DMS 273 treated with DMSO at 0.1 percent for 48 hours (cell line): ENCODE data around the gene AQP5.

Experiments used
- DNase-seq: peaks from one replicate; lab custom pipeline; 2025; lab: John Stamatoyannopoulos, UW

Gene AQP5

DNA sequence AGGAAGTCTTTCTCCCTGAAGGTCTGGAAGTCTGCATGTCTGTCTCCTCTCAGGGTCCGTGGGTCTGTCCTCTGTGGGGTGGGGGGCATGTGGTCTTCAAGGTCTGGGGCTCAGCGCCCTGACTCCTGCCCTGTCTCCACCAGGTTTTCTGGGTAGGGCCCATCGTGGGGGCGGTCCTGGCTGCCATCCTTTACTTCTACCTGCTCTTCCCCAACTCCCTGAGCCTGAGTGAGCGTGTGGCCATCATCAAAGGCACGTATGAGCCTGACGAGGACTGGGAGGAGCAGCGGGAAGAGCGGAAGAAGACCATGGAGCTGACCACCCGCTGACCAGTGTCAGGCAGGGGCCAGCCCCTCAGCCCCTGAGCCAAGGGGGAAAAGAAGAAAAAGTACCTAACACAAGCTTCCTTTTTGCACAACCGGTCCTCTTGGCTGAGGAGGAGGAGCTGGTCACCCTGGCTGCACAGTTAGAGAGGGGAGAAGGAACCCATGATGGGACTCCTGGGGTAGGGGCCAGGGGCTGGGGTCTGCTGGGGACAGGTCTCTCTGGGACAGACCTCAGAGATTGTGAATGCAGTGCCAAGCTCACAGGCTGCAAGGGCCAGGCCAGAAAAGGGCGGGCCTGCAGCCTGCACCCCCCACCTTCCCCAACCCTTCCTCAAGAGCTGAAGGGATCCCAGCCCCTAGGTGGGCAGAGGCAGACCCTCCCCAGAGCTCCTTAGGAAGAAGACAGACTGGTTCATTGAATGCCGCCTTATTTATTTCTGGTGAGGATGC is 3.4 kb downstream of the AQP5 start:
- no peak for DNase-seq

DNA sequence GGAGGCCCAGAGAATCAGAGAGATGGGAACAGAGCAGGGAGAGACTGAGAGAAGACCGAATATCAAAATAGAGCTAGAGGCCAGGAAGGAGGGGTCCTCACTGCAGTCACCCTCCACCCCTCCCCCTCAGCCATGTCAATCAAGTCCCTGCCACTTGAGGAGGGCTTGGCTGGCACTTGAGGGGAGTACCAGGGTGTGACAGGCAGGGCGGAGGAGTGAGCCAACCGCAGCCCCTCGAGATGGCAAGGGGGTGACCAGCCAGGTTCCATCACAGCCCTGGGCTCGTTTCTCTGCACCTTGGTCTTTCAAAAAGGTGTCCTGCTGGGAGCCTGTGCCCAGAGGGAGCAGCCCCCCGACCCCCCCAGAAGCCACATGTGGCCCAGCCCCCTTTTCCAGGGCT is 4.2 kb downstream of the AQP5 start:
- no peak for DNase-seq

DNA sequence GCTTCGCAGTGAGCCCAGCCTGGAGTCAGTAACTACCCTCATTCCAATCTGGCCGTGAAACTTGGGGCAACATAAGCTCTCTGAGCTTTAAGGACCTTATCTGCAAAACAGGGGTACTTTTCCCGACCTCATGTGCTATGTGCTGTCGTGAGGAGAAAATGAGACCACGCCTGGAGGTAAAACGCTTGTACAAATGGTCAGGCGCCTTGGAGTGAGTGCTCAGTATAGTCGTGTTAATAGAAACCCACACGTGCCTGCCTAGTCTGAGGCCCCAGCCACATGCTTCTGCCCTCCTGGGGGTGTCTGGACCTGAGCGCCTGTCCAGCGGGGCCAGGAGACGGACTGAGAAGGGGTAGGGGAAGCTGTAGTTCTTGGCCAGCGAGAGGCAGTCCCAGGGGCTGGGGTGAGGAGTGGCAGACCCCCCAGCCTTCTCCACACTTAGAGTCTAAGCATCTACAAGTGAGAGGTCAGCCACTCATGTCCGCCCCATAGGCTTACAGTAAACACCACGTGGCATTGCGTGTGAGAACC is 4.9 kb downstream of the AQP5 start:
- no peak for DNase-seq

DNA sequence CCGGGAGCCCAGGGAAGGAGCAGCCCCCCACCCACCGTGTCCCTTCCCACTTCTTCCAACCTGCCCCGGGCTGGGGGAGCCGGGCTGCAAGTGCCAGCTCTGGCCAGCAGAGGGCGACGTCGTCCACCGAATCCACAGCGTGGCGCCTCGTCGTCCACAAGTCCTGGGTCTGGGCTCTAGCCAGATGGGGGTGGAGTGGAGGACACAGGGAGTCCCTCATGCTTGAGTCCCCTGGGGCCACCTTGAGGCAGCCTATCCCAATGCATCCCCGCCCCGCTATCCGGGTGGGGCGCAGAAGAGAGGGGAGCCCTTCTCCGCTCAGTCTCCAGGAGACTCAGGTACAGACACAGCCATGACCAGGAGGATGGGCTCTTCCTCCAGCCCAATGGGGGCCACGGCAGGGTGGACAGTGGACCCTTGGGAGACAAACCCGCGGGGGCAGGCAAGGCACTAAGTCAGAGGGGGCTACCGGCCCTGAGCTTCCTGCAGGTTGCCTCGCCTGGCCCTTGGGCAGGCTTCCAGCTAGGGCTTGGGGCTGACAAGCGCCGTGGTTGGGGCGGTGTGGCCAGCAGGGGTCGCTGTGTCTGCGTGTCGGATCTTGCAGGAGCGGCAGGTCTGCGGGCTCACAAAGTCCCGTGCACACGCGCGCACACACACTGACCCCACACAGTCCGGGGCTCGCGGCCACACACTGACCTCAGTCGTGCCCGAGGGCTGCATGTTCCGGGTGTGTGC is 5.5 kb downstream of the AQP5 start:
- DNase-seq: peak; percentile 37

DNA sequence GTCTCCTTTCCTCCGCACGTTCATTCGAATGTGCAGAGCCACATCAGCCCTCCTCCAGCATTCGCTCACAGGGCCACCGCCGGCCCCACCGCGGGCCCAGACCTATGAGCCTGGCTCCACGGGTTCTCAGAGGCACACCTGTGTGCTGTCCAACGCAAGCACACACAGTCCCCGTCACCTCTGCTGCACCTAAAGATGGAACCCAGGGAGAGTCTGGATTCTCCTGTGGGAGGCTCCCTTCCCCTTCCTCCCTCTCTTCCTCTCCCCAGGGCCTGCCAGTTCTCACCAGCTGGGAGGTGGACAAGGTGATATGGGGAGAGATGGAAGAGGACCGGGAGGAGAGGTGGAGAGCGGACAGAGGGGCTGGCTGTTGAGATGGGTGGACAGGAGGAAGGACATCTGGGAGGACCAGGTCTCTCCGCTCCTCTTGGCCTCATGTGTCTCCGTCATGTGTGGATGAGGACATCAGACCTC is 6.1 kb downstream of the AQP5 start:
- DNase-seq: no peak

DNA sequence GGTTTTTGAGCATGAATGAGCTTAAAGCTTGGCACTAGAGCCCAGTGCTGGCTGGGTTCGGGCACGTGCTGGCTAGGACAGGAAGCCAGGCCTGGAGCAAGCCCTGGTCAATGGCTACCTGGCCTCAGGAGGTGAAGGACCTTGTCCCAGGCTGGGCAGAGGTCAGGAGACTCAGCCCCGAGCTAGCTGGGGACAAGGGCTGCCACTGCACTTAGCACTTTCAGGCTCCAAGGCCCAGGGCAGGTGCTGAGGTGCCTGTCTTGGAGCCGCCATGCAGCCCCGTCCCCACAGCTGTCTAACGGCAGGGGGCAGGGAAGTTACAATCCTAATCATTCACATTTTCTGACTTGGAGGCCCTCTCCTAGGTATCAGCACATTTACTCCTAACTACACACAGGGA is 6.8 kb downstream of the AQP5 start:
- no peak for DNase-seq

DNA sequence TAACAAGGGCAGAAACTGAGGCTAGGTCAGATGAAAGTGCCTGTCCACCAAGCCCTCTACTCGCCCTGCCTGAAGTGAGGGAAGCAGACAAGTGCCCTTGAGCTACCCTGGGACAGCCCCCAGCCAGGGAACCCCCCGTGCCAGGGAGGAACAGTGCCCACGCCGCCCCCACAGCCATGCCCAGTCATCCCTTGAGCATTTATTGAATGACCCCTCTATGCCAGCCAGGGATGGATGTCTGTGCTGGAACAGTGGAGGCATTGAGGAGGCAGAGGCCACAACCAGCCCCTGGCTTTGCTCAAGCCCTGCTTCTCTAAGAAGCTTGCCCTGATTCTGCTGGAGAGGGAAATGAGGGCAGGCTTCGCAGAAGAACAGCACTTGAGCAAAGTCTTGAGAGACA is 7.4 kb downstream of the AQP5 start:
- DNase-seq: no peak

DNA sequence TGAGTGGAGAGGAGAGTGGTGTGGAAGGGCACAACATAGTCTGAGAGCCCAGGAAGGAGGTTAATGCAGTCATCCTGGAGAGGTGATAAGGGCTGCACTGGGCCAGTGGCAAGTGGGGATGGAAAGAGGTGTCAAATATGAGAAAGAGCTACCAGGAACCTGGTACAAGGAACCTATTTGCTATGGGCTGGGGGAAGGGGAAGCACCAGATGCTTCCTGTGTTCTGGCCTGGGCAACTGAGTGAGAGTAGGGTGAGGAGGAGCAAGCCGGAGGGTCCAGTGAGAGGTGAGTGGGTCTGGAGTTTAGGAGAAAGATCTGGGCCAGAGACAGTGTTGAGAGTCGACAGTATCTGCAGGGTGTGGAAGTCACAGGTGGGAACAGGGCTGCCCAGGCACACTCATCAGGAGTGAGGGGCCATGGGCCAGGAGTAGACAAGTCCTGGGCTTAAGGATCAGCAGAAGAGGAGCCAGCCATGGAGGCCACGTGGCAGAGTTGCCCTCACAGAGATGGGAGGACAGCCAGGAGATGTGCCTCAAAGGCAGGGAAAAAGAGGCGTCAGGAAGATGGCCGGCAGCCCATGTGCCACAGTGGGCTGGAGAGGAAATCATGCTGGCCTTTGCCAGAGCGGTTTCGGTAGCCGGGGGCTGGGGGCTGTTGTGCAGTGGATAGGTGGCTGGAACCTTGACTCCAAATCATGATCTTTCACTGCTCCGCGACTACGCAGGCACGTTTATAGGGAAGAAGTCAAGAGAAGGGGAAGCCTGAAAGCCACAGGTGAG is 8.2 kb downstream of the AQP5 start:
- DNase-seq: no peak

DNA sequence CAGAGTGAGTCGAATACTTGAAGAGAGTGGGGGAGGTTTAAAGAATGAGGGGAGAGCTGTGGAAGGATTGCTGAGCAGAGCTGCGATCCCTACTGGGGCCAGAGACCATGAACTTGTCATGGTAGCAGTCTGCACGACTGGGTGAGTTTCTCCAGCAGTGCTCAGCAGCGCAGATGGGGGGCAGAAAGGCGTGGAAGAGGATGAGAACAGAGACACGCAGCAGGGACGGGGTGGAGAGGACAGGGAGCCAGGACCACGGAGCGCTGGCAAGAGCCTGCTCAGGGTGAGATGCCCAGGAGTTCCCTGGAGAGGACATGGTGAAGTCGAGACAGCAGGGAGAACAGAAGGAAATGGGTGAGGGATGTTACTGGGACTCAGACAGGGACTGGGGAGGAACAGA is 9.0 kb downstream of the AQP5 start:
- no peak for DNase-seq

DNA sequence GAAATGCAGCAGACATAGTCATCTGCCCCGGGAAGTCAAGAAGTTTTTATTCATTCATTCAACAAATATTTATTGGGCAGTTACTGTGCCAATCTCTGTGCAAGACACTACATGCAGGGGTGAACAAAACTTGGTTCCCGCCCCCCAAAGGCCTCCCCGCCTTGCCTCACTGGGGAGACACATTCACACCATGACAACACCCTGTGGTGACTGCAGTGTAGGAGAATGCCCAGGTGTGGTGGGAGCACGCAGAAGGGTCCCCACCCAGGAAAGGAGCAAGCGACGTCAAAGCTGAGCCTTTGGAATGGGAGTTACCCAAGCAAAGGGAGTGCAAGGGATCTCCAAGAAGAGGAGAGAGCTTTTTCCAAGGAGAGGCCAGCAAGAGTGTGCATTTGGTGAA is 9.5 kb downstream of the AQP5 start:
- no peak for DNase-seq

DNA sequence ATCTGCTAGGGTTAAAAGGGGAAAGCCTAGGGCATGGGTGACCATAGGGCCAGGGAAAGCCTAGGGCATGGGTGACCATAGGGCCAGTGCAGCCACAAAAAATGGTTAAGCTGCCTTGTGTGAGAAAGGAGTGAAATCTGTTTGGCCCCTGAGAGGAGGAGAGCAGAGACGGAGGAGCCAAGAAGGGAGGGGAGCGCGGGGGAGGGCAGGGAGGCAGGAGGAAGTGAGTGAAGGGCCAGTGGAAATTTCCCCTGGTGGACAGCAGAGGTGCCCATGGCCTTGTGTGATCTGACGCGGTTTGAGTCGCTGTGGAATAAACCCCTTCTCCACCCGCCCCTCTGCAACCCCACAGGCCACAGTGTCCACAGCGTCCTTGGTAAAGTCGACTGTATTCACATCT is 10.5 kb downstream of the AQP5 start:
- no peak for DNase-seq

DNA sequence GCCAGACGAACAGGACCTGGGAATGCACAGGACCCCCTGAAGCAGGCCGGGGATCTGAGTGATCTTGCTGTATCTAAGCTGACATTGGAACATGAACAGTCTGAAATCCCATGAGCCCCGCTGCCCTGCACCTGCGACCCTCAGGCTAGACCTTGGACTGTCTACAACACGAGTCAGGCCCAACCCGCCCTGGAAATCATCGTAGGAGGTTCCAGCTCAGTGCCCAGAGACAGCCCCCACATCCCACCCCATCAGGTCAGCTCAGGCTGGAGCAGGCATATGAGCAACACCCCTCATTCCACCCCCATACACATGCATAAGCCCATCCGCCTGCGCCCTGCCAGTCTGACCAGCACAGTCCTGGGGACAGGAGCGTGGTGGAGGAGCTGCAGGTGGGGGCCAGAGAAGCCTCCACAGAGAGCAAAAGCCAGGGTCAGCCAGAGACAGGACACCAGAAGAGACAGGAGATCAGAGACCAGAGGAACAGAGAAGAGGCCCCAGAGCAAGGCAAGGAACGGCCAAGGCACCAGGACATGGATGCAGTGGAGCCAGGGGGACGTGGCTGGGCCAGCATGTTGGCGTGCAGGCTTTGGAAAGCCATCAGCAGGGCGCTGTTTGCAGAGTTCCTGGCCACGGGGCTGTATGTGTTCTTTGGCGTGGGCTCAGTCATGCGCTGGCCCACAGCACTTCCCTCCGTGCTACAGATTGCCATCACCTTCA is 11.1 kb downstream of the AQP5 start, which contains the start of gene AQP6:
TSS of gene AQP6 (plus strand) at position 307 of the 720 bp plus-strand sequence. CDS start at position 534, 227 bp downstream.
- no peak for DNase-seq

DNA sequence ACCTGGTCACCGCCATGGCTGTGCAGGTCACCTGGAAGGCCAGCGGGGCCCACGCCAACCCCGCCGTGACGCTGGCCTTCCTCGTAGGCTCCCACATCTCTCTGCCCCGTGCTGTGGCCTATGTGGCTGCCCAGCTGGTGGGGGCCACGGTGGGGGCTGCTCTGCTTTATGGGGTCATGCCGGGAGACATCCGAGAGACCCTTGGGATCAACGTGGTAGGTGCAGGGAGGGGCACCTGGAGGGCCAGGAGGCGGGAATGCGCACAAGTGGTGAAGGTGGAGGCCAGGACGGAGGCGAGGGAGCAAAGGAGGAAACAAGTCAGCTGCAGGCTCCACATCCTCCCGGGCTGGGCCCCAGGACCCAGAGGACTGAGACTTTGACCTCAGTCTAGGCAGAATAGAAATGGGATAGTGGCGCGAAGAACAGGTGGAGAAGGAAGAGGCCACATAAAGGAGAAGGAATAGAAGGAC is 11.7 kb downstream of the AQP5 start:
- DNase-seq: no peak

DNA sequence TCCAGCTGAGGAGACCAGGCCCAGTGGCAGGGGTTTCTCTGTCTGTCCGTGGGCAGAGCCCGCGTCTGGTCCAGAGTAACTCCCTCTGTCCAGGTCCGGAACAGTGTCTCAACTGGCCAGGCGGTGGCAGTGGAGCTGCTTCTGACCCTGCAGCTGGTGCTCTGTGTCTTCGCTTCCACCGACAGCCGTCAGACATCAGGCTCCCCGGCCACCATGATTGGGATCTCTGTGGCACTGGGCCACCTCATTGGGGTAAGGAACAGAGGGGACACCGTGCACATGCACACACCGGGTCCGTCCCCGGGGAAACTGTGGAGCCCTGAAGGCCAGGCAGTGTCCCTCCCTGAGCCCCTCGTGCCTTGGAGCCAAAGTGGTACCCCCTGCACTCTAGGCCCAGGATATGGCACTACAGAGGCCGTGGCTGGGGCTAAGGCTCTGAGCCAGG is 12.6 kb downstream of the AQP5 start:
- DNase-seq: no peak

DNA sequence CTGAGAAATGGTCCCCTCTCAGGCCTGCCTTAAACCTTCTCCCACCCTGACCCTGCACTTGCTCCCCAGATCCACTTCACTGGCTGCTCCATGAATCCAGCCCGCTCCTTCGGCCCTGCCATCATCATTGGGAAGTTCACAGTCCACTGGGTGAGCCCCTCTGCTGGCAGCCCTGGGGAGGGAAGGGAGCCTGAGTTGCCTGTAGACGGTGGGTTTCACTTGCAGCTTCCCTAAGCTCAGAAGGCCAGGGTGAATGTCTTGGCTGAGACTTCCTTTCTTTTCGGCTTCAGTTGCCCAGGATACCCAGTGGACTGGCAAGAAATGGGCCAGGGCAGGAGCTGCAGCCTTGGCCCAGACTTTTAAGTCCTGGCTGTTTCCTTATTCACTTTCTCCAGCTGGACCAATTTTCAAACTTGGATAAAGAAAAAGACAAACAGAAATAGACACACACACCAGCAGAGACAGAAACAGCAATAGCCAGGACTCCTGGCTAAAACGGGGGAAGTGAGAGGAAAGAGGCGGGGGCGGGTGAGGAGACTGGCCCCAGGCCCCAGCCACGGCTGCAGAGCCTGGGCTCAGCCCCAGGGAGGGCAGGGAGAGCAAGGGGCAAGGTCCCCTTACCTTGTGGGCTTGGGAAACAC is 13.1 kb downstream of the AQP5 start:
- no peak for DNase-seq

DNA sequence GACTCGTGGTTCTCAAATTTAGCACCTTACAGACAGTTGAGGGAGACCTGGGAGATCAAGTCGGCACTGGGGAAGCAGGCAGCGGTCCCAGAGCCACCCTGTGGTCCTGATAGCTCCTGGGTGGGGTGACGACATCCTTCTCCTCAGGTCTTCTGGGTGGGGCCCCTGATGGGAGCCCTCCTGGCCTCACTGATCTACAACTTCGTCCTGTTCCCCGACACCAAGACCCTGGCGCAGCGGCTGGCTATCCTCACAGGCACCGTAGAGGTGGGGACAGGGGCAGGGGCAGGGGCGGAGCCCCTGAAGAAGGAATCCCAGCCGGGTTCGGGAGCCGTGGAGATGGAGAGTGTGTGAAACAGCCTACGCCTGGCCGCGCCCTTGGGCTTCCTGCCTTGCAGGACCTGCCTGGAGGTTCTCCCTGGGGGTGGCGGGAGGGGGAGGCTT is 13.7 kb downstream of the AQP5 start:
- DNase-seq: no peak

DNA sequence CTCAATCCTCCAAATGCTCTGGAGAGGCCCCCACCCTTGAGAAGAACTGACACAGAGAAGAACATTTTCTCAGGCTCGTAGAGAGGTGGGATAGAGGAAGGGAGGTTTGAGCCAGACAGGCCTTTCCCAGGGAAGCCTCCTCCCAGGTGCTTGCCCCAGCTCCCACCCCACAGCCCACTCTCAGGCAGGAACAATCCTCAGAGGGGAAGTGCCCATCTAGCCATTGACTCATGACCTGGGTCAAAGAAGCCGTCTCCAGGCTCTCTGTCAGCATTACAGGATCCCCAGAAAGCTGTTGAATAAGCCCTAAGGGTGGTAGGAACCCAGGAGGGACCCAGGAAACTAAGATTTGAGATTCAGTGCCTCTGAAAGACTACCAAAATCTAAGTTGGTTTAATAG is 14.9 kb downstream of the AQP5 start:
- DNase-seq: no peak

DNA sequence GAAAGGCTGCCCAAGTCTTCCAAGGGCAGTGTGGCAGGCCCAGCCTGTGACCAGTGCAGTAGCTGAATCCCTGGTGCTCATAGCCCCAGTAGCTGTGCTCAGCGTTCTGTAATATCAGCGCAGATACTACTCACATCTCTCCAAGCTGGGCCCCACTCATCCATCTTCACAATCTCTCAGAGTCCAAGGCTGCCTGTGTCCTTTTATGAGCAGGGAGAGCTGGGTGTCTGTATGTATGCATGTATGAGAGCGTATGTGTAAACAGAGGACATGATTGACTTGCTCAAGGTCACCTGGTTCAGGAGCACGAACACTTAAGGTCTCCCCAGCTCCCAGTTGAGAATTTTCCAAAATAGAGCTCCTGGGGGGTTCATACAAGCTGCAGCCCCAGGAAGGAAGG is 16.5 kb downstream of the AQP5 start:
- no peak for DNase-seq

DNA sequence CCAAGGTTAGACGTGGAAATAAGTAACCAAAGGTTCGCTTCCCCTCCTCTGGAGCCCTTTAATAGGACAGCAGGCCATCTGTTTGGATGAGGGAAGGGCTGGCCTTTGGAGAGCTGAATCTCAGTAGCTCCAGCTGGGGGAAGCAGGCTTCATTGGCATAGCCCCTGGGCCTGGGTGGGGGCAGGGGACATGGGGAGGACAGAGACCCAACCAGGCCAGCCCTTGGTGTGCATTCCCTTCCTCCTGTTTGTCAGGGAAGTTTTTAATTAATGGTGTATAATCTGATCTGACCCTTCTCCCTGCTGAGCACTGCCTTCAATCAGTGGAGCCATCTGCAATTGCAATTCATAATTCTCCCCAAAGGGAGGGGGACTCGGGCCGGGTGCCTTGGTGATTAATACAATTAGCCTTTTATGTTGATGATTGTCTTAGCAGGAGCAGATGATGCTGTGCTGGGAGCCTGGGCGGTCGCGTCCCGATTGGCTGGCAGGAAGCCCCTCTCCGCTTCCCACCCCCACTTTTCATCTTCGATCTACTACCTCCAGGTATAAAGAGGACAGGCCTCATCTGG is 17.4 kb downstream of the AQP5 start:
- no peak for DNase-seq

DNA sequence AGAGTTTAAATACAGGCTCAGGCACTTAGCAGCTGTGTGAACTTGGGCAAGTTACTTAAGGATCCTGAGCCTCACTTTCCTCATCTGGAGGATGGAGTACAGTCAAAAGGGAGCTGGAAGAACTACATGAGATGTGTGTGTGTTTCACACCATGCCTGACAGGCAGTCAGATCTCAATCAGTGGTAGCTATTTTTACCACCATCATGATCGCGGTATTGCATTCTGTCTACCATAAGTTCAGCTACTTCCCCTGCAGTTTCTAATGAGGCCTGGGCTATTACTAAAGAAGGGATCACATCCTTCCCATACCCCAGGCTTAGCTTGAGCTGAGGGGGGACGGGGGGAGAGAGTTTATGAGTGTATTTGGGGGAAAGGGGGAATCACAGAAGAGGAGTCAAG is 18.1 kb downstream of the AQP5 start:
- DNase-seq: no peak
